Measurements from ENCODE around the gene PTPN14. TPM values are rescaled to one million over a fixed set of nuclear protein-coding genes. Genes with fewer than 3 reads are reported as not detected.

PTPN14 gene
- total RNA-seq, 1 experiment from 2014 or later = 37.5 TPM

- no peak overlapping the region for H3K4me3 ChIP-seq (replicated peaks in 1 of 2; ENCODE audit: low read depth in 1 of 2, low read length in 2 of 2)
- H3K9me3 ChIP-seq (ENCODE audit: control insufficient read depth in 1 of 2, insufficient read depth in 1 of 2, low read depth in 1 of 2, low read length in 2 of 2) = no peaks in the 10 kb centered on the region
- intact Hi-C loops (cut with micrococcal nuclease) = no loop called here
- RAD21 ChIA-PET (ENCODE audit: low non-redundant PET in 1 of 2, low total read pairs in 2 of 2, uncharacterized antibody in 2 of 2, unreplicated experiment in 2 of 2) = no interaction called here
- peaks cover 4% of the 10 kb centered on the region; the same call in 1 of the 2 replicates for H4K20me1 ChIP-seq (ENCODE audit: insufficient read depth)
- H3K27me3 ChIP-seq (ENCODE audit: insufficient read depth, low read length) = no peaks in the 10 kb centered on the region
- peaks cover 99% of the 10 kb centered on the region for H3K79me2 ChIP-seq (ENCODE audit: insufficient read depth, low read length)
- CTCF ChIA-PET = no interaction called here
- no peak overlapping the region for H3K9ac ChIP-seq (ENCODE audit: low read length)
- H2AFZ ChIP-seq (ENCODE audit: low read depth, low read length, poor library complexity, severe bottlenecking) = no peak overlapping the region
- POLR2A ChIA-PET = no interaction called here
- H3K4me2 ChIP-seq (ENCODE audit: low read length) = no peak overlapping the region
- H3K36me3 ChIP-seq (ENCODE audit: control insufficient read depth in 1 of 2, insufficient read depth in 2 of 2, low read length in 2 of 2) = no peaks in the 10 kb centered on the region
- peaks cover 15 to 16% of the 10 kb centered on the region in 2 experiments for H3K4me1 ChIP-seq (ENCODE audit: control insufficient read depth in 1 of 2, insufficient read depth in 2 of 2, low read length in 2 of 2)
- BruUV-seq (replicated peaks) = no TSS peak
- no peak for DNase-seq (ENCODE audit: low read depth, low spot score)
- TF ChIP-seq JUND (IDR thresholded peaks at IDR 0.05) (no peak), RAD21 (IDR thresholded peaks at IDR 0.05; ENCODE audit: low read depth) (no peak), MAX (IDR thresholded peaks at IDR 0.05) (no peak), ZNF274 (IDR thresholded peaks at IDR 0.05; ENCODE audit: low read depth, low read length) (no peak), YY1 (IDR thresholded peaks at IDR 0.05; ENCODE audit: extremely low read depth, insufficient replicate concordance, low read depth, low read length) (no peak), EZH2phosphoT487 (IDR thresholded peaks at IDR 0.05; ENCODE audit: borderline replicate concordance) (no peak), ATF3 (IDR thresholded peaks at IDR 0.05) (no peak), ELF1 (IDR thresholded peaks at IDR 0.05; ENCODE audit: borderline replicate concordance, low read depth) (no peak), CTCF (IDR thresholded peaks at IDR 0.05 in 2 of 3, conservative IDR thresholded peaks at IDR 0.05 in 1 of 3; ENCODE audit: borderline replicate concordance in 1 of 3, insufficient read depth in 1 of 3, low read depth in 2 of 3, low read length in 2 of 3) (no peak), FOSL1 (IDR thresholded peaks at IDR 0.05; ENCODE audit: low read depth) (no peak), ZFX (IDR thresholded peaks at IDR 0.05) (no peak), EGR1 (IDR thresholded peaks at IDR 0.05; ENCODE audit: low read depth) (no peak), REST (IDR thresholded peaks at IDR 0.05; ENCODE audit: low read depth) (no peak)
- H3K9me2 ChIP-seq (ENCODE audit: insufficient read depth) = no peaks in the 10 kb centered on the region
- H3K27ac ChIP-seq (ENCODE audit: low read depth, low read length) = no peak overlapping the region
- no peak for ATAC-seq
Measured at GRCh38 chr1:214545293-214545692, 6.1 kb downstream of the PTPN14 start.
